ENCODE data around the gene RIMS3.

The RIMS3 gene

DNA sequence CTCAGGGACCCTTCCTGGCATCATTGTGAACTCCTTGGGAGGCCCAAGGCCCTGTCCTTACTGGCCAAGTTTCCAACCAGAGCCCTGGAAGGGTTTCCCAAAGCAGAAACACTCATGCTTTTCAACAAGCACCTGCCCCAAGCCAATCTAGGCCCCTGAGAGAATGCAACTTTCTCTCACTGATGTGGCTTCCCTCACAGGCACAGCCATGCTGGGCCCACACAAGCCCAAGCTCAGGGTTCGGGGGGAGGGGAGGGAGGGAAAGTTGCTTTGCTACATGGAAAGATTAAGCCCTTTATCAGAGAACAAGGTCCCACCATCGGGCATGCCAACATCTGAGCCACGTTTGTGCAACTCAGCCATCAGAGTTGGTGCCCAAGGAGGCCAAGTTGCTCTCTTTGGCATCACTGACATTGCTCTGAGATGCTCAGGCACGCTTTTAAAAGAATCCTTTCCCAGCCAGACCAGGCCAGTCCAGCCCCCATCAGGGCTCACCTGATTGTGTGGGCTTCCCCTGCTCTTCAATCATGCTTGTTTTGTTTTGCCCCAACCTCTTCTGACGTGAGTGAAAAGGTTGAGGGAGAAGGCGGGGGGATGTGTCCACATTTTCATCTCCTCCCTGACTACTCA is 43.5 kb downstream of the RIMS3 start:
- in situ Hi-C loops (cut with HindIII; ENCODE audit: low sequenced_read_pairs): no loop called here
- no peak overlapping the region for H3K4me3 ChIP-seq (ENCODE audit: low read depth, low read length)
- DNase-seq (ENCODE audit: low read depth): no peak
- TF ChIP-seq, protein P1, sequence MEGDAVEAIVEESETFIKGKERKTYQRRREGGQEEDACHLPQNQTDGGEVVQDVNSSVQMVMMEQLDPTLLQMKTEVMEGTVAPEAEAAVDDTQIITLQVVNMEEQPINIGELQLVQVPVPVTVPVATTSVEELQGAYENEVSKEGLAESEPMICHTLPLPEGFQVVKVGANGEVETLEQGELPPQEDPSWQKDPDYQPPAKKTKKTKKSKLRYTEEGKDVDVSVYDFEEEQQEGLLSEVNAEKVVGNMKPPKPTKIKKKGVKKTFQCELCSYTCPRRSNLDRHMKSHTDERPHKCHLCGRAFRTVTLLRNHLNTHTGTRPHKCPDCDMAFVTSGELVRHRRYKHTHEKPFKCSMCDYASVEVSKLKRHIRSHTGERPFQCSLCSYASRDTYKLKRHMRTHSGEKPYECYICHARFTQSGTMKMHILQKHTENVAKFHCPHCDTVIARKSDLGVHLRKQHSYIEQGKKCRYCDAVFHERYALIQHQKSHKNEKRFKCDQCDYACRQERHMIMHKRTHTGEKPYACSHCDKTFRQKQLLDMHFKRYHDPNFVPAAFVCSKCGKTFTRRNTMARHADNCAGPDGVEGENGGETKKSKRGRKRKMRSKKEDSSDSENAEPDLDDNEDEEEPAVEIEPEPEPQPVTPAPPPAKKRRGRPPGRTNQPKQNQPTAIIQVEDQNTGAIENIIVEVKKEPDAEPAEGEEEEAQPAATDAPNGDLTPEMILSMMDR (IDR thresholded peaks at IDR 0.05; ENCODE audit: low read depth, low read length, missing control alignments): no peak

- TF ChIP-seq, protein P1 (IDR thresholded peaks at IDR 0.05; ENCODE audit: low read depth, low read length, missing control alignments): no peak
- no peak overlapping the region for H3K4me3 ChIP-seq (ENCODE audit: low read depth, low read length)
- in situ Hi-C loops (cut with HindIII; ENCODE audit: low sequenced_read_pairs): no loop called here
- no peak for DNase-seq (ENCODE audit: low read depth)
Measured at GRCh38 chr1:40620586-40621210, 44.8 kb downstream of the RIMS3 start.

- TF ChIP-seq, protein P1 (IDR thresholded peaks at IDR 0.05; ENCODE audit: low read depth, low read length, missing control alignments): no peak
- DNase-seq (ENCODE audit: low read depth): no peak
- no peak overlapping the region for H3K4me3 ChIP-seq (ENCODE audit: low read depth, low read length)
- in situ Hi-C loops (cut with HindIII; ENCODE audit: low sequenced_read_pairs): no loop called here
Measured at GRCh38 chr1:40620150-40620549, 45.3 kb downstream of the RIMS3 start.

DNA sequence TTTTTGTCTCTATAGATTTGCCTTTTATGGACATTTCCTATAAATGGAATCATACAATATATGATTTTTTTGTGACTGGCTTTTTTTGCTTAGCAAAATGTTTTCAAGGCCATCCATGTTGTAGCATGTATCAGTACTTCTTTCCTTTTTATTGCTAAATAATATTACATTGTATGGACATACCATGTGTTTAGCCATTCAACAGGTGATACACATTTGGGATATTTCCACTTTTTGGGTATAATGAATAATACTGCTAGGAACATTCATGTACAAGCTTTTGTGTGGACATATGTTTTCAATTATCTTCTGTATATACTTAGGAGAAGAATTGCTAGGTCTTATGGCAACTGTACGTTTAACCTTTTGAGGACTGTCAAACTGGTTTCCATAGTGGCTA is 47.4 kb downstream of the RIMS3 start:
- no peak overlapping the region for H3K4me3 ChIP-seq (ENCODE audit: low read depth, low read length)
- TF ChIP-seq, protein P1 (IDR thresholded peaks at IDR 0.05; ENCODE audit: low read depth, low read length, missing control alignments): no peak
- DNase-seq (ENCODE audit: low read depth): no peak
- in situ Hi-C loops (cut with HindIII; ENCODE audit: low sequenced_read_pairs): no loop called here

DNA sequence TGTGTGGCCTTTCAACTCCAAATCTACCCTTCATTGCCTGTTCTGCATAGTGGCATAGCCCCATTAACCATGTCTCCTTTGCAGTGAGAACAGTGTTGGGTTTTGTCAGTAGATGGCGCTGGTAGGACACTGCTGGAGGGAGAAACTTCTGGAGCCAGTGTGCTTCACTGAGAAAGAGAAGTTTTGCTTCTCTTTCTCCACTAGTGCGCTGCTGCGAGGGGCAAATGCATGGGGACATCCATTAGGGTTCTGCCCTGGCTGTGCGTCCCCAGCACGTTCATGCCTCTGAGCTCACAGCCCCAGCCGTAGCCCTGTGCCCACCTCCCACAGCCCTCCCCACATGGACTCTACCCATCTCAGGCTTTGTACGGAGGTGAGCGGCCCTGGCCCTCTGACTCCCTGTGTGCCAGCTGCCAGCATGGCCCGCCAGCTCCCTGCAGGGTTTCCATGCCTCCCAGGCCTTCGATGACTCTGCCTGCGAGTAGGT is 53.1 kb downstream of the RIMS3 start:
- no peak overlapping the region for H3K4me3 ChIP-seq (ENCODE audit: low read depth, low read length)
- in situ Hi-C loops (cut with HindIII; ENCODE audit: low sequenced_read_pairs): no loop called here
- DNase-seq (ENCODE audit: low read depth): peak; percentile 45
- TF ChIP-seq, protein P1 (IDR thresholded peaks at IDR 0.05; ENCODE audit: low read depth, low read length, missing control alignments): peak; percentile 93

DNA sequence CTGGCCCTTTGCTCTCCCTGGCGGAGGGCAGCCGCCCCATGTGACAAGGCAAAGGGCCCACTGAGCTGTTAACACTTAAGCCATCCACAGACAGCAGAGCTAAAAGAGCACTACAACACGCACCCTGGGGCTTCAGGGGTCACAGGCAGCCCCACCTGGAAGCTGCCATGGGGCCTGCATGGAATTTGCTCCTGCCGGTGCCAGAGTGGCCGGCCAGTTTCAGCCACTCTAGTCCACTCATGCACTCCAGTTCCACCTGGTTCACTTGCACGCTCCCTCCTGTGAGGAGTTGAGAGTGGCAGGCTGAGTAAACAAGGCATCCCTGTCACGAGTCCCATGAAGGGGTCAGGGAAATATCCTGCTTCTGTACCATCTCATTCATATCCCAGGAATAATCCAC is 55.3 kb downstream of the RIMS3 start:
- no peak overlapping the region for H3K4me3 ChIP-seq (ENCODE audit: low read depth, low read length)
- no peak for DNase-seq (ENCODE audit: low read depth)
- in situ Hi-C loops (cut with HindIII; ENCODE audit: low sequenced_read_pairs): no loop called here
- TF ChIP-seq, protein P1 (IDR thresholded peaks at IDR 0.05; ENCODE audit: low read depth, low read length, missing control alignments): no peak
